Endodermal cell (in vitro differentiated cells): ENCODE measurements around the gene RASD1. TPM values are rescaled to one million over a fixed set of nuclear protein-coding genes. Genes with fewer than 3 reads are reported as not detected.

Source experiments
- DNase-seq: peaks from one replicate; pipeline ENCODE4 v3.0.0-alpha.2; 2017
- H3K27ac ChIP-seq: 2 replicates; pipeline ENCODE4 v1.5.1; 2013; ENCODE audit warnings: mild to moderate bottlenecking, low read depth, low read length, moderate library complexity
- H3K27me3 ChIP-seq: 2 replicates; pipeline ENCODE4 v1.6.1; 2013; ENCODE audit warnings: mild to moderate bottlenecking, low read length, moderate library complexity; ENCODE audit not compliant: insufficient read depth, control insufficient read depth, poor library complexity, severe bottlenecking
- H3K36me3 ChIP-seq: 2 replicates; pipeline ENCODE4 v1.7.0; 2013; ENCODE audit warnings: mild to moderate bottlenecking, low read length, moderate library complexity; ENCODE audit not compliant: control insufficient read depth, insufficient read depth
- H3K4me1 ChIP-seq: one replicate; pipeline ENCODE4 v1.7.0; 2013; ENCODE audit warnings: low read length; ENCODE audit not compliant: control insufficient read depth, insufficient read depth
- H3K4me3 ChIP-seq: 2 replicates; pipeline ENCODE4 v1.5.1; 2013; ENCODE audit warnings: mild to moderate bottlenecking, low read length, moderate library complexity
- H3K9ac ChIP-seq: 2 replicates; pipeline ENCODE4 v1.6.1; 2013; ENCODE audit warnings: mild to moderate bottlenecking, low read length, moderate library complexity; ENCODE audit not compliant: poor library complexity, severe bottlenecking; ENCODE audit errors: extremely low read depth
- H3K9me3 ChIP-seq: 2 replicates; pipeline ENCODE4 v1.6.1; 2013; ENCODE audit warnings: mild to moderate bottlenecking, low read length, moderate library complexity; ENCODE audit not compliant: control insufficient read depth
- H3K27ac Mint-ChIP-seq: 2 replicates; pipeline ENCODE4 v1.8.0; 2020; ENCODE audit warnings: mixed read lengths
- H3K27me3 Mint-ChIP-seq: 2 replicates; pipeline ENCODE4 v1.8.0; 2021; ENCODE audit warnings: mild to moderate bottlenecking, mixed read lengths; ENCODE audit not compliant: insufficient read depth
- H3K36me3 Mint-ChIP-seq: 2 replicates; pipeline ENCODE4 v1.8.0; 2020; ENCODE audit warnings: low read depth, mixed read lengths
- H3K4me1 Mint-ChIP-seq: 2 replicates; pipeline ENCODE4 v1.8.0; 2020; ENCODE audit warnings: mixed read lengths
- H3K4me3 Mint-ChIP-seq: 2 replicates; pipeline ENCODE4 v1.8.0; 2020; ENCODE audit warnings: mild to moderate bottlenecking, moderate library complexity, mixed read lengths
- H3K9me3 Mint-ChIP-seq: 2 replicates; pipeline ENCODE4 v1.8.0; 2020; ENCODE audit warnings: mild to moderate bottlenecking, mixed read lengths
- WGBS, 2 experiments: methylation state at CpG; one replicate each; pipeline versions ENCODE4 v1.1.5 to v1.1.7; 2013; ENCODE audit warnings: missing lambda C conversion rate in 2 of 2, mixed read lengths in 1 of 2; ENCODE audit not compliant: insufficient coverage in 1 of 2, insufficient read length in 1 of 2; 5-methylcytosine and 5-hydroxymethylcytosine counted together
- total RNA-seq, 2 donors: library from RNA; stranded (reverse); fragmentation: NEBNext Ultra II Directional in 1 of 2; extraction: Animal tissue kit (Norgen Biotek cat#: 25700) in 1 of 2; gene quantifications; 2 replicates in 1 of 2; 3 replicates in 1 of 2; pipeline ENCODE4 v1.2.1, GENCODE V29; 2021
- TF ChIP-seq, protein P1 (sequence below): fragments of 200-600 bp; sonication (generic); conservative IDR thresholded peaks from 2 replicates; pipeline ENCODE4 v1.5.0; 2021; ENCODE audit warnings: antibody characterized with exemption, mild to moderate bottlenecking

Gene RASD1
- total RNA-seq, 2 donors from 2014 or later: 1.9 to 2.5 TPM

- H3K9ac ChIP-seq: no peak overlapping the region
- DNase-seq: peak; percentile 85
- Mint-ChIP-seq H3K4me3 (no peak overlapping the region), H3K9me3 (no peaks in the 10 kb centered on the region), H3K27me3 (no peaks in the 10 kb centered on the region), H3K27ac (no peak overlapping the region), H3K4me1 (no peaks in the 10 kb centered on the region), H3K36me3 (no peaks in the 10 kb centered on the region)
- H3K27ac ChIP-seq: peak overlapping the region; percentile 47
- H3K27me3 ChIP-seq: no peaks in the 10 kb centered on the region
- H3K36me3 ChIP-seq: no peaks in the 10 kb centered on the region
- WGBS, 2 experiments: 83 to 84% methylated on average over 11 to 21 of the region's 21 CpGs
- TF ChIP-seq, protein P1, sequence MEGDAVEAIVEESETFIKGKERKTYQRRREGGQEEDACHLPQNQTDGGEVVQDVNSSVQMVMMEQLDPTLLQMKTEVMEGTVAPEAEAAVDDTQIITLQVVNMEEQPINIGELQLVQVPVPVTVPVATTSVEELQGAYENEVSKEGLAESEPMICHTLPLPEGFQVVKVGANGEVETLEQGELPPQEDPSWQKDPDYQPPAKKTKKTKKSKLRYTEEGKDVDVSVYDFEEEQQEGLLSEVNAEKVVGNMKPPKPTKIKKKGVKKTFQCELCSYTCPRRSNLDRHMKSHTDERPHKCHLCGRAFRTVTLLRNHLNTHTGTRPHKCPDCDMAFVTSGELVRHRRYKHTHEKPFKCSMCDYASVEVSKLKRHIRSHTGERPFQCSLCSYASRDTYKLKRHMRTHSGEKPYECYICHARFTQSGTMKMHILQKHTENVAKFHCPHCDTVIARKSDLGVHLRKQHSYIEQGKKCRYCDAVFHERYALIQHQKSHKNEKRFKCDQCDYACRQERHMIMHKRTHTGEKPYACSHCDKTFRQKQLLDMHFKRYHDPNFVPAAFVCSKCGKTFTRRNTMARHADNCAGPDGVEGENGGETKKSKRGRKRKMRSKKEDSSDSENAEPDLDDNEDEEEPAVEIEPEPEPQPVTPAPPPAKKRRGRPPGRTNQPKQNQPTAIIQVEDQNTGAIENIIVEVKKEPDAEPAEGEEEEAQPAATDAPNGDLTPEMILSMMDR: no peak
- no peaks in the 10 kb centered on the region for H3K4me1 ChIP-seq
- no peaks in the 10 kb centered on the region for H3K9me3 ChIP-seq
- no peak overlapping the region for H3K4me3 ChIP-seq
Measured at GRCh38 chr17:17514993-17515933, 19.1 kb upstream of the RASD1 start.

- Histone ChIP-seq H3K27ac (no peak overlapping the region), H3K4me1 (no peaks in the 10 kb centered on the region), H3K27me3 (no peaks in the 10 kb centered on the region), H3K9me3 (no peaks in the 10 kb centered on the region), H3K9ac (no peak overlapping the region), H3K4me3 (no peak overlapping the region), H3K36me3 (no peaks in the 10 kb centered on the region)
- Mint-ChIP-seq H3K27me3 (no peaks in the 10 kb centered on the region), H3K4me3 (no peak overlapping the region), H3K36me3 (no peaks in the 10 kb centered on the region), H3K9me3 (no peaks in the 10 kb centered on the region), H3K27ac (no peak overlapping the region), H3K4me1 (no peaks in the 10 kb centered on the region)
- no peak for DNase-seq
- TF ChIP-seq, protein P1: no peak
- WGBS, 2 experiments: 88 to 91% methylated on average over 12 to 16 of the region's 16 CpGs
Measured at GRCh38 chr17:17514361-17514992, 18.3 kb upstream of the RASD1 start.

DNA sequence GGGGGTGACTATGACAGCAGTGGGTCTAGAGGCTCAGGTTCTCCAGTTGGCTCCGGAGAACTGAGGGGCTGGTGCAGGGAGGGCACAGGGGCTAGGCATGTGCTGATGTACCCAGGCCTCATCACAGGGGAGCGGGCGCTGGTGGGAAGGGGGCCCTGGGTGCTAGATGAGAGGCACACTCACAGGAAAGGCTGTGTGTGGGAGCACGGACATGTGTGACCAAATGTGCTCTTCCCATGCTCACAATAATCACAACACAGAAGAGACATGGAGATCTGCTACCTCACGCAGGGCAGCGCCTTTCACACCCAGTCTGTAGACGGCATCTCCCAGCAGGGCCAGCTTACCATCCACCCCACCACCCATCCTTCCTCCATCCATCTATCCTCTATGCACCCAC lies 17.4 kb upstream of the RASD1 start:
- Mint-ChIP-seq H3K4me3 (no peak overlapping the region), H3K36me3 (no peaks in the 10 kb centered on the region), H3K4me1 (no peaks in the 10 kb centered on the region), H3K27me3 (no peaks in the 10 kb centered on the region), H3K27ac (no peak overlapping the region), H3K9me3 (no peaks in the 10 kb centered on the region)
- H3K27me3 ChIP-seq: no peaks in the 10 kb centered on the region
- whole genome bisulfite sequencing, 2 experiments: 94 to 96% methylated on average over 5 to 7 of the region's 7 CpGs
- no peak overlapping the region for H3K9ac ChIP-seq
- no peaks in the 10 kb centered on the region for H3K9me3 ChIP-seq
- no peak for DNase-seq
- no peaks in the 10 kb centered on the region for H3K36me3 ChIP-seq
- H3K4me1 ChIP-seq: no peaks in the 10 kb centered on the region
- no peak overlapping the region for H3K4me3 ChIP-seq
- no peak overlapping the region for H3K27ac ChIP-seq
- TF ChIP-seq, protein P1: no peak
